Thyroid gland (tissue), 4 donors: Measurements from ENCODE around the gene LIN37. TPM values are rescaled to one million over a fixed set of nuclear protein-coding genes. Genes with fewer than 3 reads are reported as not detected.

Experiments used
- DNase-seq, 2 donors: peaks; one replicate each; pipeline ENCODE4 v3.0.0-alpha.2; 2019
- H3K27ac ChIP-seq, 3 donors: fragments of 200-600 bp; sonication (generic); 1 replicate in 2 of 3; 2 replicates in 1 of 3; pipeline ENCODE4 v1.5.1; 2016 to 2019; ENCODE audit warnings: mild to moderate bottlenecking in 1 of 3, moderate library complexity in 1 of 3
- H3K27me3 ChIP-seq: fragments of 200-600 bp; sonication (generic); one replicate; pipeline ENCODE4 v1.5.1; 2019
- H3K36me3 ChIP-seq, 2 donors: fragments of 200-600 bp; sonication (generic); one replicate each; pipeline ENCODE4 v1.5.1; 2016 to 2019
- H3K4me1 ChIP-seq, 2 donors: fragments of 200-600 bp; sonication (generic); one replicate each; pipeline ENCODE4 v1.5.1; 2017 to 2019
- H3K4me3 ChIP-seq, 3 donors: fragments of 200-600 bp; sonication (generic); replicated peaks in 1 of 3; 1 replicate in 2 of 3; 2 replicates in 1 of 3; pipeline ENCODE4 v1.5.1; 2016; ENCODE audit warnings: mild to moderate bottlenecking in 1 of 3
- H3K9me3 ChIP-seq: fragments of 200-600 bp; sonication (generic); one replicate; pipeline ENCODE4 v1.5.1; 2017
- CTCF ChIP-seq, 6 experiments: fragments of 200-600 bp in 3 of 6; fragments of 450-650 bp in 3 of 6; sonication (generic) in 3 of 6; IDR thresholded peaks; one replicate each; pipeline ENCODE4 v1.5.1; 2016 to 2019; ENCODE audit warnings: antibody characterized with exemption in 6 of 6, mild to moderate bottlenecking in 2 of 6, inconsistent platforms in 1 of 6, moderate library complexity in 1 of 6
- POLR2A ChIP-seq, 2 donors: fragments of 450-650 bp; IDR thresholded peaks; one replicate each; pipeline ENCODE4 v1.6.1; 2017; ENCODE audit warnings: antibody characterized with exemption in 2 of 2, mild to moderate bottlenecking in 2 of 2, moderate library complexity in 1 of 2
- whole genome bisulfite sequencing, 2 donors: methylation state at CpG; one replicate each; pipeline ENCODE4 v1.1.5; 2017; 5-methylcytosine and 5-hydroxymethylcytosine counted together
- intact Hi-C: fragments of 100-400 bp; cut with DNase I; formaldehyde crosslinking; loops from one replicate; pipeline ENCODE4 v1.15.1; 2023
- total RNA-seq, 4 donors: library from RNA; depleted of rRNA; stranded (reverse); fragments of >200 nt; gene quantifications; one replicate each; pipeline ENCODE4 v1.2.3, GENCODE V29; 2016

The LIN37 gene
- total RNA-seq, 4 donors from 2014 or later = 8.2 to 21.5 (median 14.1) TPM

- H3K4me1 ChIP-seq = no peaks in the 10 kb centered on the region
- intact Hi-C loops = no loop called here
- 86 to 91% methylated on average over 20 to 21 of the region's 21 CpGs for WGBS, 2 donors
- no peak overlapping the region for H3K4me3 ChIP-seq
- no peak for TF ChIP-seq CTCF (IDR thresholded peaks at IDR 0.05)
- TF ChIP-seq POLR2A (IDR thresholded peaks at IDR 0.05) = no peak
- no peak overlapping the region for H3K27ac ChIP-seq
- H3K27me3 ChIP-seq = no peaks in the 10 kb centered on the region
- no peaks in the 10 kb centered on the region for H3K9me3 ChIP-seq
- no peak for DNase-seq
- H3K36me3 ChIP-seq = peaks cover 66 to 71% of the 10 kb centered on the region in 2 donors
Observed at GRCh38 chr19:35731779-35732405, 16.5 kb upstream of the LIN37 start.

- no peaks in the 10 kb centered on the region for H3K9me3 ChIP-seq
- no peak overlapping the region for H3K27ac ChIP-seq
- WGBS, 2 donors = 91 to 96% methylated on average over 9 to 14 of the region's 25 CpGs
- no peak for TF ChIP-seq POLR2A (IDR thresholded peaks at IDR 0.05)
- TF ChIP-seq CTCF (IDR thresholded peaks at IDR 0.05) = no peak
- DNase-seq = no peak
- intact Hi-C loops = no loop called here
- H3K4me3 ChIP-seq = no peak overlapping the region
- no peaks in the 10 kb centered on the region for H3K27me3 ChIP-seq
- no peaks in the 10 kb centered on the region for H3K4me1 ChIP-seq
- peaks cover 65 to 67% of the 10 kb centered on the region in 2 donors for H3K36me3 ChIP-seq
Observed at GRCh38 chr19:35732540-35733179, 15.7 kb upstream of the LIN37 start.

GRCh38 chr19:35733180-35734125 is 14.9 kb upstream of the LIN37 start:
- no peaks in the 10 kb centered on the region for H3K4me1 ChIP-seq

GRCh38 chr19:35734273-35734672 is 14.1 kb upstream of the LIN37 start:
- WGBS, 2 donors = 95 to 96% methylated on average over 8 of the region's 8 CpGs
- no peak for DNase-seq
- H3K27me3 ChIP-seq = no peaks in the 10 kb centered on the region
- H3K4me1 ChIP-seq = peaks cover 0 to under 1% of the 10 kb centered on the region in 2 donors
- H3K9me3 ChIP-seq = no peaks in the 10 kb centered on the region
- TF ChIP-seq CTCF (IDR thresholded peaks at IDR 0.05) (no peak), POLR2A (IDR thresholded peaks at IDR 0.05) (no peak)
- no peak overlapping the region for H3K4me3 ChIP-seq
- intact Hi-C loops = no loop called here
- H3K27ac ChIP-seq = no peak overlapping the region
- peaks cover 58 to 61% of the 10 kb centered on the region in 2 donors for H3K36me3 ChIP-seq

More at GRCh38 chr19:35733180-35734125, 14.9 kb upstream of the LIN37 start:
- DNase-seq = no peak
- no peaks in the 10 kb centered on the region for H3K9me3 ChIP-seq
- peaks cover 63 to 67% of the 10 kb centered on the region in 2 donors for H3K36me3 ChIP-seq
- H3K27me3 ChIP-seq = no peaks in the 10 kb centered on the region
- H3K27ac ChIP-seq = no peak overlapping the region
- TF ChIP-seq CTCF (IDR thresholded peaks at IDR 0.05) (no peak), POLR2A (IDR thresholded peaks at IDR 0.05) (no peak)
- WGBS, 2 donors = 91% methylated on average over 28 to 33 of the region's 35 CpGs
- H3K4me3 ChIP-seq = no peak overlapping the region
- intact Hi-C loops = no loop called here
